Gastroesophageal sphincter (tissue), 3 donors: ENCODE data around the gene SCN4A.

ENCODE experiments used
- EP300 ChIP-seq: sonication (generic); formaldehyde crosslinking; IDR thresholded peaks from one replicate; pipeline ENCODE4 v1.6.1; 2017; ENCODE audit warnings: antibody characterized with exemption, mild to moderate bottlenecking
- TF ChIP-seq, protein P1 (sequence below), 4 experiments: fragments of 200-600 bp in 2 of 4; fragments of 450-650 bp in 2 of 4; sonication (generic) in 1 of 4; IDR thresholded peaks; one replicate each; pipeline ENCODE4 v1.5.1; 2017 to 2019; ENCODE audit warnings: antibody characterized with exemption in 4 of 4, mild to moderate bottlenecking in 2 of 4, moderate library complexity in 2 of 4

- TF ChIP-seq, protein P1, sequence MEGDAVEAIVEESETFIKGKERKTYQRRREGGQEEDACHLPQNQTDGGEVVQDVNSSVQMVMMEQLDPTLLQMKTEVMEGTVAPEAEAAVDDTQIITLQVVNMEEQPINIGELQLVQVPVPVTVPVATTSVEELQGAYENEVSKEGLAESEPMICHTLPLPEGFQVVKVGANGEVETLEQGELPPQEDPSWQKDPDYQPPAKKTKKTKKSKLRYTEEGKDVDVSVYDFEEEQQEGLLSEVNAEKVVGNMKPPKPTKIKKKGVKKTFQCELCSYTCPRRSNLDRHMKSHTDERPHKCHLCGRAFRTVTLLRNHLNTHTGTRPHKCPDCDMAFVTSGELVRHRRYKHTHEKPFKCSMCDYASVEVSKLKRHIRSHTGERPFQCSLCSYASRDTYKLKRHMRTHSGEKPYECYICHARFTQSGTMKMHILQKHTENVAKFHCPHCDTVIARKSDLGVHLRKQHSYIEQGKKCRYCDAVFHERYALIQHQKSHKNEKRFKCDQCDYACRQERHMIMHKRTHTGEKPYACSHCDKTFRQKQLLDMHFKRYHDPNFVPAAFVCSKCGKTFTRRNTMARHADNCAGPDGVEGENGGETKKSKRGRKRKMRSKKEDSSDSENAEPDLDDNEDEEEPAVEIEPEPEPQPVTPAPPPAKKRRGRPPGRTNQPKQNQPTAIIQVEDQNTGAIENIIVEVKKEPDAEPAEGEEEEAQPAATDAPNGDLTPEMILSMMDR (IDR thresholded peaks at IDR 0.05) = no peak
- TF ChIP-seq EP300 = no peak
Observed at GRCh38 chr17:63986821-63987220, 14.1 kb upstream of the SCN4A start.
